Measurements from ENCODE around the gene DYNC1LI1. TPM values are rescaled to one million over a fixed set of nuclear protein-coding genes. Genes with fewer than 3 reads are reported as not detected.

The DYNC1LI1 gene
- total and polyA plus RNA-seq, 9 of the 15 experiments (the other 6 are each of a cell fraction or from before 2014, with no cell fraction given), result 21.0 to 85.4 (median 61.3) TPM

DNA sequence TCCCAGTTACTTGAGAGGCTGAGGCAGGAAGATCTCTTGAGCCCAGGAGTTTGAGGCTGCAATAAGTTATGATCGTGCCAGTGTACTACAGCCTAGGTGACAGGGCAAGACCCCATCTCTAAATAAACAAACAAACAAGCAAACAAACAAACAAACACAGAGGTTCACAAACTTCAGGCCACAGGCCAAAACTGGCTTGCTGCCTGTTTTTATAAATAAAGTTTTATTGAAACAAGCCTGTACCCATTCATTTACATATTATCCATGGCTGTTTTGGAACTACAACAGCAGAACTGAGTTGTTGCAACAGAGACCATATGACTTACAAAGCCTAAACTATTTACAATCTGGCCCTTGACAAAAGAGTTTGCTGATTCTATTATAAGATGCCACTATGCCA lies 6.5 kb downstream of the DYNC1LI1 start:
- H3K9ac ChIP-seq (ENCODE audit: insufficient read depth in 1 of 2, low read depth in 2 of 2, low read length in 2 of 2), result no peak overlapping the region
- no peaks in the 10 kb centered on the region for H3K27me3 ChIP-seq (ENCODE audit: control insufficient read depth in 2 of 2, insufficient read depth in 2 of 2, low read length in 2 of 2)
- H3K4me2 ChIP-seq (ENCODE audit: insufficient read depth, low read length), result no peak overlapping the region
- FAIRE-seq (no peak), ATAC-seq (no peak), DNase-seq (ENCODE audit: extremely low read depth in 1 of 4, low spot score in 3 of 4) (no peak)
- WGBS (ENCODE audit: insufficient coverage, low coverage, missing lambda C conversion rate), result 100% methylated on average over 1 of the region's 1 CpG
- H3K4me3 ChIP-seq, result no peak overlapping the region
- no peak overlapping the region for H2AFZ ChIP-seq (ENCODE audit: low read depth, low read length)
- TF ChIP-seq MAFK (IDR thresholded peaks at IDR 0.05; ENCODE audit: low read length) (no peak), ZBTB40 (IDR thresholded peaks at IDR 0.05) (peak; percentile 95), ZBTB40 (CRISPR knock-in tag; IDR thresholded peaks at IDR 0.05) (peak; percentile 94), NFIC (IDR thresholded peaks at IDR 0.05) (peak; percentile 51; the same call in 1 of the 2 replicates)
- H3K4me1 ChIP-seq (replicated peaks in 1 of 2; ENCODE audit: control insufficient read depth in 2 of 2, insufficient read depth in 2 of 2, low read length in 2 of 2), result no peaks in the 10 kb centered on the region
- ChIA-PET CTCF (ENCODE audit: low intra/inter-chr PET ratio) (no interaction called here), POLR2A (interaction anchor here (0.7 kb wide), 1 partner anchor 68 kb away, joined by 4 read pairs; no protein-coding TSS in a partner anchor)
- H4K20me1 ChIP-seq (replicated peaks; ENCODE audit: control insufficient read depth, insufficient read depth, low read length), result no peaks in the 10 kb centered on the region
- no TSS peak for BruUV-seq (replicated peaks)
- no peaks in the 10 kb centered on the region for H3K9me1 ChIP-seq (ENCODE audit: control insufficient read depth, insufficient read depth, low read length)
- H3K9me3 ChIP-seq (replicated peaks; ENCODE audit: control insufficient read depth, insufficient read depth, low read depth, low read length), result no peaks in the 10 kb centered on the region
- no peak overlapping the region for H3K27ac ChIP-seq (ENCODE audit: extremely low read depth, low read depth, low read length)
- peaks cover 33% of the 10 kb centered on the region for H3K36me3 ChIP-seq (ENCODE audit: control insufficient read depth, insufficient read depth, low read length)
- in situ Hi-C loops (cut with MboI) (no loop called here), intact Hi-C loops (cut with micrococcal nuclease) (no loop called here)
- peaks cover 88% of the 10 kb centered on the region for H3K79me2 ChIP-seq (ENCODE audit: control insufficient read depth, insufficient read depth, low read length)

Measured in K562 (cell line).